K562 (cell line): ENCODE data around the gene SPATA16. TPM values are rescaled to one million over a fixed set of nuclear protein-coding genes. Genes with fewer than 3 reads are reported as not detected.

ENCODE experiments used
- ATAC-seq: fragments of 200-7000 bp; cut with Tn5 transposase; 3 replicates; pipeline ENCODE4 v1.9.1; 2020; ENCODE audit warnings: moderate library complexity
- BruUV-seq: library from RNA; stranded (reverse); fragments of 400-500 nt; replicated peaks from 2 replicates; lab custom pipeline; 2021; lab: Mats Ljungman, UMichigan
- CTCF ChIA-PET: fragments of 300-600 bp; formaldehyde crosslinking; extraction: SDS; loops from one replicate; lab custom pipeline; 2021; ENCODE audit warnings: low intra/inter-chr PET ratio; lab: Yijun Ruan, JAX
- POLR2A ChIA-PET: fragments of 300-600, 350-650 bp; sonication (Branson Sonifier 250); formaldehyde crosslinking; extraction: SDS; loops from one replicate; lab custom pipeline; 2021; ENCODE audit warnings: antibody characterized with exemption, inconsistent platforms; lab: Yijun Ruan, JAX
- DNase-seq, 4 experiments: peaks; one replicate each; pipeline versions ENCODE4 v3.0.0 to v3.0.0-alpha.2; 2011 to 2018; ENCODE audit warnings: low spot score in 3 of 4, mixed read lengths in 3 of 4; ENCODE audit errors: extremely low read depth in 1 of 4
- FAIRE-seq: peaks from 2 replicates; lab custom pipeline; 2011; peaks lifted over from hg19 to GRCh38; lab: Jason Lieb, UNC
- H2AFZ ChIP-seq: 2 replicates; pipeline ENCODE4 v1.6.0; 2011; ENCODE audit warnings: low read depth, low read length, control low read depth, inconsistent platforms
- H3K27ac ChIP-seq: fragments of 200-600 bp; 3 replicates; pipeline ENCODE4 v1.8.0; 2011; ENCODE audit warnings: low read depth, mild to moderate bottlenecking, control low read depth, inconsistent platforms, low read length, moderate library complexity, mixed read lengths; ENCODE audit errors: extremely low read depth
- H3K27me3 ChIP-seq, 2 experiments: fragments of 300-600 bp in 1 of 2; 2 replicates in 1 of 2; 3 replicates in 1 of 2; pipeline versions ENCODE4 v1.6.0 to v1.8.0; 2011; ENCODE audit warnings: inconsistent platforms in 2 of 2, low read length in 2 of 2, mild to moderate bottlenecking in 1 of 2, mixed read lengths in 1 of 2, moderate library complexity in 1 of 2; ENCODE audit not compliant: control insufficient read depth in 2 of 2, insufficient read depth in 2 of 2
- H3K36me3 ChIP-seq: fragments of 300-600 bp; 3 replicates; pipeline ENCODE4 v1.8.0; 2011; ENCODE audit warnings: mild to moderate bottlenecking, low read length, inconsistent platforms; ENCODE audit not compliant: control insufficient read depth, insufficient read depth
- H3K4me1 ChIP-seq, 2 experiments: fragments of 200-600 bp in 1 of 2; replicated peaks in 1 of 2; 2 replicates in 1 of 2; 3 replicates in 1 of 2; pipeline versions ENCODE4 v1.5.1 to v1.8.0; 2011; ENCODE audit warnings: inconsistent platforms in 2 of 2, low read length in 2 of 2, mild to moderate bottlenecking in 1 of 2, mixed read lengths in 1 of 2, moderate library complexity in 1 of 2; ENCODE audit not compliant: control insufficient read depth in 2 of 2, insufficient read depth in 2 of 2
- H3K4me2 ChIP-seq: 2 replicates; pipeline ENCODE4 v1.6.1; 2011; ENCODE audit warnings: low read length, control low read depth, inconsistent platforms, mixed read lengths; ENCODE audit not compliant: insufficient read depth
- H3K4me3 ChIP-seq: fragments of 200-600 bp; sonication (generic), shearing (Covaris generic); 2 replicates; pipeline ENCODE4 v1.5.1; 2016; ENCODE audit warnings: control low read depth, inconsistent platforms
- H3K79me2 ChIP-seq: fragments of 200-600 bp; 3 replicates; pipeline ENCODE4 v1.8.0; 2011; ENCODE audit warnings: low read length, inconsistent platforms; ENCODE audit not compliant: control insufficient read depth, insufficient read depth
- H3K9ac ChIP-seq, 2 experiments: 2 replicates each; pipeline versions ENCODE4 v1.6.0 to v1.6.1; 2011; ENCODE audit warnings: low read depth in 2 of 2, low read length in 2 of 2, control low read depth in 1 of 2, inconsistent platforms in 1 of 2, mild to moderate bottlenecking in 1 of 2, mixed read lengths in 1 of 2; ENCODE audit not compliant: insufficient read depth in 1 of 2
- H3K9me1 ChIP-seq: one replicate; pipeline ENCODE4 v1.6.0; 2011; ENCODE audit warnings: inconsistent platforms, mild to moderate bottlenecking, low read length, moderate library complexity; ENCODE audit not compliant: control insufficient read depth, insufficient read depth
- H3K9me3 ChIP-seq: replicated peaks from 2 replicates; pipeline ENCODE4 v1.5.1; 2011; ENCODE audit warnings: low read depth, low read length, inconsistent platforms; ENCODE audit not compliant: control insufficient read depth, insufficient read depth
- H4K20me1 ChIP-seq: replicated peaks from 2 replicates; pipeline ENCODE4 v1.6.1; 2011; ENCODE audit warnings: low read length, inconsistent platforms, mixed read lengths; ENCODE audit not compliant: control insufficient read depth, insufficient read depth
- ARID1B ChIP-seq: fragments of 450-650 bp; IDR thresholded peaks from 2 replicates; pipeline ENCODE4 v1.6.1; 2016; ENCODE audit warnings: antibody characterized with exemption, mild to moderate bottlenecking, inconsistent platforms
- ATF7 ChIP-seq: fragments of 450-650 bp; IDR thresholded peaks from 2 replicates; pipeline ENCODE4 v1.7.1; 2014; ENCODE audit warnings: mild to moderate bottlenecking, moderate library complexity
- CBFA2T3 ChIP-seq: fragments of 450-650 bp; IDR thresholded peaks from 2 replicates; pipeline ENCODE4 v1.6.1; 2017
- DNMT1 ChIP-seq: fragments of 450-650 bp; IDR thresholded peaks from 2 replicates; pipeline ENCODE4 v1.6.1; 2016; ENCODE audit warnings: antibody characterized with exemption, mild to moderate bottlenecking
- DPF2 ChIP-seq: fragments of 450-650 bp; IDR thresholded peaks from 2 replicates; pipeline ENCODE4 v1.6.1; 2016
- EHMT2 ChIP-seq: fragments of 450-650 bp; IDR thresholded peaks from 2 replicates; pipeline ENCODE4 v1.6.1; 2018; ENCODE audit warnings: antibody characterized with exemption
- FOXA1 ChIP-seq: fragments of 450-650 bp; IDR thresholded peaks from 2 replicates; pipeline ENCODE4 v1.6.1; 2016; ENCODE audit warnings: mild to moderate bottlenecking, borderline replicate concordance
- FOXM1 ChIP-seq, 2 experiments: fragments of 450-650 bp in 1 of 2; sonication (generic) in 1 of 2; formaldehyde crosslinking in 1 of 2; IDR thresholded peaks; 2 replicates each; pipeline versions ENCODE4 v1.6.1 to v1.9.0; 2017 to 2022; ENCODE audit warnings: low read depth in 2 of 2, mild to moderate bottlenecking in 2 of 2, missing genetic modification reagents in 1 of 2, moderate library complexity in 1 of 2
- GTF2F1 ChIP-seq: IDR thresholded peaks from 2 replicates; pipeline ENCODE4 v1.6.1; 2011; ENCODE audit warnings: low read depth, low read length, improper control_type of control experiment
- GTF3C2 ChIP-seq: IDR thresholded peaks from 3 replicates; pipeline ENCODE4 v1.6.1; 2011; ENCODE audit warnings: borderline replicate concordance, mild to moderate bottlenecking, moderate library complexity; ENCODE audit not compliant: insufficient read length; ENCODE audit errors: extremely low read depth
- MTA1 ChIP-seq: fragments of 450-650 bp; IDR thresholded peaks from 2 replicates; pipeline ENCODE4 v1.6.1; 2017; ENCODE audit warnings: borderline replicate concordance
- PPARD ChIP-seq: fragments of 250-450 bp; sonication (Bioruptor Pico); IDR thresholded peaks from 2 replicates; pipeline ENCODE4 v1.8.0; 2022; ENCODE audit warnings: inconsistent platforms, mild to moderate bottlenecking, moderate library complexity
- RCOR1 ChIP-seq, 2 experiments: IDR thresholded peaks; 2 replicates each; pipeline ENCODE4 v1.6.1; 2012; ENCODE audit warnings: low read depth in 2 of 2, low read length in 2 of 2, borderline replicate concordance in 1 of 2, improper control_type of control experiment in 1 of 2
- RUNX1 ChIP-seq: sonication (generic); IDR thresholded peaks from 2 replicates; pipeline ENCODE4 v1.6.1; 2016; ENCODE audit warnings: antibody characterized with exemption, low read depth
- TEAD4 ChIP-seq, 2 experiments: sonication (generic) in 1 of 2; formaldehyde crosslinking in 1 of 2; IDR thresholded peaks; 2 replicates each; pipeline versions ENCODE4 v1.6.1 to v1.8.0; 2012 to 2022; ENCODE audit warnings: borderline replicate concordance in 1 of 2, inconsistent platforms in 1 of 2, low read length in 1 of 2, mild to moderate bottlenecking in 1 of 2, missing genetic modification reagents in 1 of 2
- ZNF184 ChIP-seq: sonication (generic); formaldehyde crosslinking; IDR thresholded peaks from 2 replicates; pipeline ENCODE4 v1.5.0; 2020; ENCODE audit warnings: missing genetic modification reagents
- ZNF224 ChIP-seq: sonication (generic); formaldehyde crosslinking; IDR thresholded peaks from 2 replicates; pipeline ENCODE4 v1.8.0; 2022; ENCODE audit warnings: mild to moderate bottlenecking, missing genetic modification reagents
- WGBS: fragments of 100-300 bp; shearing (Covaris generic); methylation state at CpG from one replicate; pipeline ENCODE4 v1.1.6; 2016; ENCODE audit warnings: low coverage, mixed read lengths; ENCODE audit not compliant: insufficient coverage; ENCODE audit errors: missing lambda C conversion rate; 5-methylcytosine and 5-hydroxymethylcytosine counted together
- in situ Hi-C: fragments of 300-500 bp; cut with MboI; formaldehyde crosslinking; loops from 4 replicates; pipeline ENCODE4 v1.15.0; 2018; ENCODE audit warnings: inconsistent platforms, mixed read lengths
- intact Hi-C: fragments of 100-400 bp; cut with micrococcal nuclease; formaldehyde crosslinking; loops from 2 replicates; pipeline ENCODE4 v1.14.2; 2022
- polyA plus RNA-seq, 8 experiments: library from polyadenylated mRNA; depleted of rRNA in 4 of 8; stranded (reverse) in 5 of 8; unstranded in 3 of 8; fragments of >200 nt; fragmentation: Nextera tagmentation in 2 of 8; fragmentation: Illumina TruSeq in 1 of 8; extraction: Ambion mirVana in 2 of 8; extraction: Trizol in 1 of 8; gene quantifications; 2 replicates each; pipeline versions ENCODE4 v1.2.1 to v1.2.3, GENCODE V29; 2011 to 2014; ENCODE audit warnings: inconsistent platforms in 1 of 8, missing spikeins in 1 of 8
- total RNA-seq, 7 experiments: library from RNA; depleted of rRNA in 6 of 7; stranded (reverse); fragments of >200 nt in 6 of 7; fragmentation: Illumina TruSeq in 2 of 7; extraction: Trizol in 2 of 7; gene quantifications; 2 replicates each; pipeline versions ENCODE4 v1.2.1 to v1.2.3, GENCODE V29; 2011 to 2021; ENCODE audit warnings: low replicate concordance in 1 of 7
- TF ChIP-seq, protein P1 (sequence below): fragments of 450-650 bp; conservative IDR thresholded peaks from 2 replicates; pipeline ENCODE4 v1.6.1; 2016; ENCODE audit warnings: missing genetic modification characterization, low read depth, mild to moderate bottlenecking, control low read depth, missing compliant biosample characterization

Gene SPATA16
- total and polyA plus RNA-seq, 9 of the 15 experiments (the other 6 are each of a cell fraction or from before 2014, with no cell fraction given) = not detected

DNA sequence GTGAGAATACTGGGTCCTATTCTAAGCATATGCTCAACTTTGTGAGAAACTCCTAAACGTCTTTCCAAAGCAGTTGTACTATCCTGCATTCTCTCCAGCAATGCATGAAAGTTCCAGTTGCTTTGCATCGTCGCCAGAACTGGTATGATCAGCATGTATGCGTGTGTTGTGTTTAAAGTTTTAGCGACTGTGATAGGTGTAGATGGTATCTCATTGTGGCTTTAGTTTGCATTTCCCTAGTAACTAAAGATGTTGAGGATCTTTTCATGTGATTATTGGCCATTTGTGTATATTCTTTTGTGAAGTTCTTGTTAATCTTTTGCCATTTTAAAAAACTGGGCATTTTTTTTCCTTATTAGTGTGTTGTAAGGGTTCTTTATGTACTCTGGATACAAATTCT, 115.1 kb downstream of the SPATA16 start (continued):
- TF ChIP-seq RUNX1 = no peak
- no peak for TF ChIP-seq GTF2F1
- 0 out of 2 replicates have a peak, but pooled peaks have one; percentile 38 for TF ChIP-seq EHMT2
- no peak for TF ChIP-seq PPARD (CRISPR knock-in tag)
- peak; percentile 69; the same call in 1 of the 2 replicates for TF ChIP-seq FOXM1 (IDR thresholded peaks at IDR 0.05; ENCODE audit: low read depth)
- no peak for TF ChIP-seq FOXM1 (CRISPR knock-in tag; IDR thresholded peaks at IDR 0.05; ENCODE audit: low read depth)
- no peak for TF ChIP-seq DNMT1

GRCh38 chr3:173021547-173022185, 119.4 kb downstream of the SPATA16 start:
- H3K27ac ChIP-seq = no peak overlapping the region
- peak in 1 of 4 experiments; percentile 22 for DNase-seq
- no peak for FAIRE-seq
- no peaks in the 10 kb centered on the region for H3K9me1 ChIP-seq
- in situ Hi-C loops (no loop called here), intact Hi-C loops (no loop called here)
- no peaks in the 10 kb centered on the region for H3K9me3 ChIP-seq
- H3K4me1 ChIP-seq = peaks cover 0 to 5% of the 10 kb centered on the region in 2 experiments; a peak in 1 of 5 replicates
- H2AFZ ChIP-seq = peak overlapping the region; percentile 40; the same call in 1 of the 2 replicates
- H3K4me2 ChIP-seq = no peak overlapping the region
- no peaks in the 10 kb centered on the region for H3K36me3 ChIP-seq
- no peak overlapping the region for H3K9ac ChIP-seq
- 59% methylated on average over 2 of the region's 2 CpGs for WGBS
- H4K20me1 ChIP-seq = no peaks in the 10 kb centered on the region
- no peak for ATAC-seq
- H3K27me3 ChIP-seq = no peaks in the 10 kb centered on the region
- ChIA-PET POLR2A (no interaction called here), CTCF (no interaction called here)
- BruUV-seq = no TSS peak
- no peaks in the 10 kb centered on the region for H3K79me2 ChIP-seq
- no peak overlapping the region for H3K4me3 ChIP-seq
- TF ChIP-seq MTA1 (0 out of 2 replicates have a peak, but pooled peaks have one; percentile 18), GTF3C2 (no peak), CBFA2T3 (peak; percentile 46; the same call in 1 of the 2 replicates), ARID1B (peak; percentile 64), RCOR1 (IDR thresholded peaks at IDR 0.05; ENCODE audit: borderline replicate concordance in 1 of 2, low read depth in 2 of 2, low read length in 2 of 2) (0 out of 4 replicates have a peak, but pooled peaks of 1 of the 2 experiments have one; percentile 17), TEAD4 (IDR thresholded peaks at IDR 0.05; ENCODE audit: low read length) (0 out of 2 replicates have a peak, but pooled peaks have one; percentile 9), TEAD4 (CRISPR knock-in tag; IDR thresholded peaks at IDR 0.05; ENCODE audit: borderline replicate concordance) (no peak), ZNF184 (CRISPR knock-in tag) (no peak), FOXA1 (no peak), DPF2 (peak; percentile 65), ATF7 (peak; percentile 69), ZNF224 (CRISPR knock-in tag) (no peak)
- TF ChIP-seq, protein P1, sequence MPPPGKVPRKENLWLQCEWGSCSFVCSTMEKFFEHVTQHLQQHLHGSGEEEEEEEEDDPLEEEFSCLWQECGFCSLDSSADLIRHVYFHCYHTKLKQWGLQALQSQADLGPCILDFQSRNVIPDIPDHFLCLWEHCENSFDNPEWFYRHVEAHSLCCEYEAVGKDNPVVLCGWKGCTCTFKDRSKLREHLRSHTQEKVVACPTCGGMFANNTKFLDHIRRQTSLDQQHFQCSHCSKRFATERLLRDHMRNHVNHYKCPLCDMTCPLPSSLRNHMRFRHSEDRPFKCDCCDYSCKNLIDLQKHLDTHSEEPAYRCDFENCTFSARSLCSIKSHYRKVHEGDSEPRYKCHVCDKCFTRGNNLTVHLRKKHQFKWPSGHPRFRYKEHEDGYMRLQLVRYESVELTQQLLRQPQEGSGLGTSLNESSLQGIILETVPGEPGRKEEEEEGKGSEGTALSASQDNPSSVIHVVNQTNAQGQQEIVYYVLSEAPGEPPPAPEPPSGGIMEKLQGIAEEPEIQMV (tag) = no peak
